HG03175 (cell line): ENCODE results near the gene ZNF835.
"Not testable (repeated sequence)": the region's sequence is repeated elsewhere in the genome, so short reads cannot be mapped to it uniquely, and the experiment has no call there.

Source experiments
- ATAC-seq: cut with Tn5 transposase; IDR thresholded peaks from one replicate; pipeline ENCODE4 v1.9.1; 2021; ENCODE audit warnings: mild to moderate bottlenecking, moderate library complexity; ENCODE audit not compliant: unreplicated experiment

ZNF835 gene

GRCh38 chr19:56671613-56671994 is at the start of gene ZNF835:
Gene ZNF835 (minus strand): TSS chr19:56671757. CDS start chr19:56665198, 6,559 bp downstream.
- no peak for ATAC-seq

- ATAC-seq = no peak
These were observed 48.7 kb upstream of the ZNF835 start for GRCh38 chr19:56720281-56720680.

- ATAC-seq = no peak
These were observed 46.7 kb upstream of the ZNF835 start for GRCh38 chr19:56718231-56718630.

- no peak for ATAC-seq
These were observed 41.2 kb upstream of the ZNF835 start for GRCh38 chr19:56712611-56713276.

- ATAC-seq = no peak
These were observed 38.9 kb upstream of the ZNF835 start for GRCh38 chr19:56710437-56710836.

GRCh38 chr19:56707821-56708220 is 36.3 kb upstream of the ZNF835 start:
- ATAC-seq = no peak

- no peak for ATAC-seq
These were observed 34.4 kb upstream of the ZNF835 start for GRCh38 chr19:56705939-56706338.

GRCh38 chr19:56701895-56702294 is 30.3 kb upstream of the ZNF835 start:
- ATAC-seq = no peak

- ATAC-seq = no peak
These were observed 28.0 kb upstream of the ZNF835 start for GRCh38 chr19:56699552-56699951.

GRCh38 chr19:56692206-56692895 is 20.8 kb upstream of the ZNF835 start:
- ATAC-seq = no peak

- ATAC-seq = no peak
These were observed 19.1 kb upstream of the ZNF835 start for GRCh38 chr19:56690670-56691069.

- no peak for ATAC-seq
These were observed 17.6 kb upstream of the ZNF835 start for GRCh38 chr19:56689198-56689597.

GRCh38 chr19:56687031-56687430 is 15.5 kb upstream of the ZNF835 start:
- no peak for ATAC-seq

GRCh38 chr19:56683116-56683515 is 11.6 kb upstream of the ZNF835 start:
- ATAC-seq = no peak

- ATAC-seq = no peak
These were observed 10.1 kb upstream of the ZNF835 start for GRCh38 chr19:56681702-56682101.

- no peak for ATAC-seq
These were observed 6.6 kb upstream of the ZNF835 start for GRCh38 chr19:56678205-56678604.

GRCh38 chr19:56672610-56673009 is 1.1 kb upstream of the ZNF835 start:
- not testable (repeated sequence) for ATAC-seq

- ATAC-seq = no peak
These were observed 470 bp downstream of the ZNF835 start for GRCh38 chr19:56670961-56671612.

- no peak for ATAC-seq
These were observed 1.1 kb downstream of the ZNF835 start for GRCh38 chr19:56670401-56670960.

GRCh38 chr19:56668676-56669075 is 2.9 kb downstream of the ZNF835 start:
- ATAC-seq = no peak

- ATAC-seq = no peak
These were observed 4.2 kb downstream of the ZNF835 start for GRCh38 chr19:56667311-56667870.
